HG03354 (cell line): ENCODE data around the gene OBSL1.

ENCODE experiments used
- ATAC-seq: cut with Tn5 transposase; IDR thresholded peaks from one replicate; pipeline ENCODE4 v1.9.1; 2021; ENCODE audit warnings: mild to moderate bottlenecking; ENCODE audit not compliant: unreplicated experiment, poor library complexity, severe bottlenecking

Gene OBSL1

GRCh38 chr2:219520079-219520478, 51.3 kb downstream of the OBSL1 start:
- ATAC-seq = no peak

- no peak for ATAC-seq
Measured at GRCh38 chr2:219519526-219519916, 51.8 kb downstream of the OBSL1 start.

- no peak for ATAC-seq
Measured at GRCh38 chr2:219517954-219518778, 53.2 kb downstream of the OBSL1 start.

- no peak for ATAC-seq
Measured at GRCh38 chr2:219516888-219517287, 54.5 kb downstream of the OBSL1 start.

GRCh38 chr2:219515874-219516629, 55.3 kb downstream of the OBSL1 start:
- no peak for ATAC-seq

- no peak for ATAC-seq
Measured at GRCh38 chr2:219514836-219515235, 56.5 kb downstream of the OBSL1 start.

- no peak for ATAC-seq
Measured at GRCh38 chr2:219514196-219514761, 57.1 kb downstream of the OBSL1 start, which contains the start of gene ASIC4. ASIC4 (plus strand) TSS chr2:219514482; CDS start chr2:219514725, 243 bp downstream.

GRCh38 chr2:219513787-219514186, 57.6 kb downstream of the OBSL1 start:
- ATAC-seq = no peak

- ATAC-seq = no peak
Measured at GRCh38 chr2:219512524-219513216, 58.7 kb downstream of the OBSL1 start.

- no peak for ATAC-seq
Measured at GRCh38 chr2:219511547-219512325, 59.6 kb downstream of the OBSL1 start.

GRCh38 chr2:219510512-219511135, 60.7 kb downstream of the OBSL1 start:
- ATAC-seq = no peak

- ATAC-seq = peak; percentile 61
Measured at GRCh38 chr2:219509780-219510511, 61.4 kb downstream of the OBSL1 start.

- peak; percentile 18 for ATAC-seq
Measured at GRCh38 chr2:219508971-219509779, 62.2 kb downstream of the OBSL1 start.

GRCh38 chr2:219508444-219508734, 63.0 kb downstream of the OBSL1 start:
- ATAC-seq = no peak

GRCh38 chr2:219507581-219508443, 63.5 kb downstream of the OBSL1 start:
- no peak for ATAC-seq

GRCh38 chr2:219506802-219507526, 64.4 kb downstream of the OBSL1 start:
- ATAC-seq = no peak
